Mesendoderm (in vitro differentiated cells): ENCODE measurements around the gene ZBTB7C.

Source experiments
- DNase-seq: peaks from one replicate; pipeline ENCODE4 v3.0.0; 2013
- H2AK5ac ChIP-seq: 2 replicates; pipeline ENCODE4 v1.6.1; 2013; ENCODE audit warnings: low read length, inconsistent platforms
- H2BK120ac ChIP-seq: 2 replicates; pipeline ENCODE4 v1.6.1; 2013; ENCODE audit warnings: low read depth, mild to moderate bottlenecking, low read length, moderate library complexity, mixed read lengths
- H2BK15ac ChIP-seq: replicated peaks from 2 replicates; pipeline ENCODE4 v1.6.1; 2013; ENCODE audit warnings: low read depth, mild to moderate bottlenecking, moderate library complexity
- H2BK5ac ChIP-seq: 2 replicates; pipeline ENCODE4 v1.6.1; 2013; ENCODE audit warnings: low read length, inconsistent platforms
- H3K18ac ChIP-seq: 2 replicates; pipeline ENCODE4 v1.6.1; 2013; ENCODE audit warnings: mild to moderate bottlenecking, low read length, mixed read lengths
- H3K23ac ChIP-seq: one replicate; pipeline ENCODE4 v1.6.1; 2013; ENCODE audit warnings: low read length
- H3K27ac ChIP-seq: 2 replicates; pipeline ENCODE4 v1.5.1; 2013; ENCODE audit warnings: low read depth, mild to moderate bottlenecking, inconsistent platforms, low read length, moderate library complexity
- H3K27me3 ChIP-seq: 2 replicates; pipeline ENCODE4 v1.6.1; 2013; ENCODE audit warnings: low read length, control low read depth, mild to moderate bottlenecking, inconsistent platforms; ENCODE audit not compliant: insufficient read depth, poor library complexity
- H3K36me3 ChIP-seq: 2 replicates; pipeline ENCODE4 v1.6.1; 2013; ENCODE audit warnings: low read length, inconsistent platforms; ENCODE audit not compliant: control insufficient read depth, insufficient read depth
- H3K4ac ChIP-seq: one replicate; pipeline ENCODE4 v1.6.1; 2013; ENCODE audit warnings: low read depth, mild to moderate bottlenecking, low read length, moderate library complexity
- H3K4me1 ChIP-seq: 2 replicates; pipeline ENCODE4 v1.6.1; 2013; ENCODE audit warnings: low read depth, low read length, inconsistent platforms; ENCODE audit not compliant: control insufficient read depth
- H3K4me2 ChIP-seq: 2 replicates; pipeline ENCODE4 v1.6.1; 2013; ENCODE audit warnings: low read length
- H3K4me3 ChIP-seq: 2 replicates; pipeline ENCODE4 v1.5.1; 2013; ENCODE audit warnings: mild to moderate bottlenecking, low read length
- H3K56ac ChIP-seq: one replicate; pipeline ENCODE4 v1.6.1; 2013; ENCODE audit warnings: low read length
- H3K79me1 ChIP-seq: 2 replicates; pipeline ENCODE4 v1.6.1; 2013; ENCODE audit warnings: low read length, inconsistent platforms
- H3K79me2 ChIP-seq: 2 replicates; pipeline ENCODE4 v1.6.1; 2013; ENCODE audit warnings: mild to moderate bottlenecking, low read length; ENCODE audit not compliant: control insufficient read depth, insufficient read depth
- H3K9ac ChIP-seq: 2 replicates; pipeline ENCODE4 v1.6.1; 2013; ENCODE audit warnings: low read length, inconsistent platforms
- H4K5ac ChIP-seq: one replicate; pipeline ENCODE4 v1.6.1; 2013; ENCODE audit warnings: low read length
- H4K8ac ChIP-seq: one replicate; pipeline ENCODE4 v1.6.1; 2013; ENCODE audit warnings: low read depth, mild to moderate bottlenecking, control low read depth, low read length, moderate library complexity
- WGBS: extraction: QIAGEN DNeasy Blood & Tissue Kit; methylation state at CpG from one replicate; pipeline ENCODE4 v1.1.7; 2013; ENCODE audit warnings: low lambda C conversion rate, missing lambda C conversion rate; ENCODE audit not compliant: insufficient coverage; ENCODE audit errors: extremely low coverage; 5-methylcytosine and 5-hydroxymethylcytosine counted together

Gene ZBTB7C

GRCh38 chr18:48397021-48397420 lies 12.2 kb downstream of the ZBTB7C start:
- Histone ChIP-seq H3K9ac (no peak overlapping the region), H4K5ac (no peak overlapping the region), H3K56ac (no peak overlapping the region), H2BK15ac (no peak overlapping the region), H3K4me3 (no peak overlapping the region), H3K27ac (no peak overlapping the region), H3K79me1 (no peaks in the 10 kb centered on the region), H3K4me2 (no peak overlapping the region), H3K23ac (no peak overlapping the region), H2BK120ac (no peak overlapping the region), H3K4me1 (peaks cover 3% of the 10 kb centered on the region), H3K18ac (no peak overlapping the region), H2BK5ac (no peak overlapping the region), H3K4ac (no peak overlapping the region), H4K8ac (no peak overlapping the region), H3K36me3 (no peaks in the 10 kb centered on the region), H3K79me2 (no peaks in the 10 kb centered on the region), H2AK5ac (no peak overlapping the region), H3K27me3 (no peaks in the 10 kb centered on the region)
- no peak for DNase-seq
- no CpG with 5 or more reads among the region's 4 CpGs for WGBS

GRCh38 chr18:48396561-48396960 lies 12.6 kb downstream of the ZBTB7C start:
- H3K79me1 ChIP-seq: no peaks in the 10 kb centered on the region
- no peaks in the 10 kb centered on the region for H3K79me2 ChIP-seq
- no peak overlapping the region for H3K23ac ChIP-seq
- H4K5ac ChIP-seq: no peak overlapping the region
- no peak overlapping the region for H2BK120ac ChIP-seq
- no peak overlapping the region for H2BK5ac ChIP-seq
- H3K4me1 ChIP-seq: peaks cover 3% of the 10 kb centered on the region
- H2AK5ac ChIP-seq: no peak overlapping the region
- no peak for DNase-seq
- no peak overlapping the region for H3K4me3 ChIP-seq
- no peak overlapping the region for H3K4ac ChIP-seq
- no peak overlapping the region for H3K18ac ChIP-seq
- H4K8ac ChIP-seq: no peak overlapping the region
- no peak overlapping the region for H3K9ac ChIP-seq
- H3K56ac ChIP-seq: no peak overlapping the region
- no peak overlapping the region for H3K27ac ChIP-seq
- H3K36me3 ChIP-seq: no peaks in the 10 kb centered on the region
- no peak overlapping the region for H2BK15ac ChIP-seq
- H3K4me2 ChIP-seq: no peak overlapping the region
- WGBS: no CpG with 5 or more reads among the region's 5 CpGs
- no peaks in the 10 kb centered on the region for H3K27me3 ChIP-seq

- no CpG with 5 or more reads among the region's 1 CpG for WGBS
- H4K5ac ChIP-seq: no peak overlapping the region
- H3K18ac ChIP-seq: no peak overlapping the region
- H3K27me3 ChIP-seq: no peaks in the 10 kb centered on the region
- H3K4me3 ChIP-seq: no peak overlapping the region
- no peak overlapping the region for H3K4me2 ChIP-seq
- no peak overlapping the region for H3K4ac ChIP-seq
- H4K8ac ChIP-seq: no peak overlapping the region
- H3K56ac ChIP-seq: no peak overlapping the region
- no peaks in the 10 kb centered on the region for H3K36me3 ChIP-seq
- no peak overlapping the region for H3K9ac ChIP-seq
- peaks cover 3% of the 10 kb centered on the region for H3K4me1 ChIP-seq
- peak overlapping the region; percentile 15 for H2BK120ac ChIP-seq
- H3K23ac ChIP-seq: no peak overlapping the region
- H3K79me1 ChIP-seq: no peaks in the 10 kb centered on the region
- no peak overlapping the region for H2AK5ac ChIP-seq
- H2BK15ac ChIP-seq: no peak overlapping the region
- H2BK5ac ChIP-seq: no peak overlapping the region
- no peak overlapping the region for H3K27ac ChIP-seq
- H3K79me2 ChIP-seq: no peaks in the 10 kb centered on the region
- no peak for DNase-seq
These were observed 13.5 kb downstream of the ZBTB7C start for GRCh38 chr18:48395646-48396045.

- H3K56ac ChIP-seq: no peak overlapping the region
- H3K4me1 ChIP-seq: peaks cover 3% of the 10 kb centered on the region
- no peak overlapping the region for H4K5ac ChIP-seq
- H3K79me2 ChIP-seq: no peaks in the 10 kb centered on the region
- no peak overlapping the region for H3K4me3 ChIP-seq
- no peak overlapping the region for H2BK120ac ChIP-seq
- DNase-seq: no peak
- H3K23ac ChIP-seq: no peak overlapping the region
- no peaks in the 10 kb centered on the region for H3K36me3 ChIP-seq
- H2BK5ac ChIP-seq: no peak overlapping the region
- no peak overlapping the region for H3K4me2 ChIP-seq
- no peak overlapping the region for H2BK15ac ChIP-seq
- H4K8ac ChIP-seq: no peak overlapping the region
- no peak overlapping the region for H3K4ac ChIP-seq
- H3K79me1 ChIP-seq: no peaks in the 10 kb centered on the region
- H2AK5ac ChIP-seq: no peak overlapping the region
- H3K9ac ChIP-seq: no peak overlapping the region
- no CpG with 5 or more reads among the region's 5 CpGs for WGBS
- H3K27me3 ChIP-seq: no peaks in the 10 kb centered on the region
- H3K18ac ChIP-seq: no peak overlapping the region
- H3K27ac ChIP-seq: no peak overlapping the region
These were observed 15.0 kb downstream of the ZBTB7C start for GRCh38 chr18:48394176-48394575.

- Histone ChIP-seq H2BK120ac (no peak overlapping the region), H3K23ac (no peak overlapping the region), H3K79me2 (no peaks in the 10 kb centered on the region), H3K4ac (no peak overlapping the region), H3K4me2 (no peak overlapping the region), H3K9ac (no peak overlapping the region), H2BK5ac (no peak overlapping the region), H2AK5ac (no peak overlapping the region), H3K79me1 (no peaks in the 10 kb centered on the region), H3K27ac (no peak overlapping the region), H3K56ac (no peak overlapping the region), H3K18ac (no peak overlapping the region), H4K8ac (no peak overlapping the region), H3K27me3 (no peaks in the 10 kb centered on the region), H4K5ac (no peak overlapping the region), H2BK15ac (no peak overlapping the region), H3K4me1 (peaks cover 3% of the 10 kb centered on the region), H3K4me3 (no peak overlapping the region), H3K36me3 (no peaks in the 10 kb centered on the region)
- WGBS: no CpG with 5 or more reads among the region's 1 CpG
- DNase-seq: no peak
These were observed 15.4 kb downstream of the ZBTB7C start for GRCh38 chr18:48393776-48394175.

- H3K4me3 ChIP-seq: no peak overlapping the region
- H3K27ac ChIP-seq: no peak overlapping the region
- no peak overlapping the region for H3K18ac ChIP-seq
- H4K8ac ChIP-seq: no peak overlapping the region
- peaks cover under 1% of the 10 kb centered on the region for H3K4me1 ChIP-seq
- no peak overlapping the region for H3K4ac ChIP-seq
- no peaks in the 10 kb centered on the region for H3K79me1 ChIP-seq
- no peak for DNase-seq
- no peak overlapping the region for H4K5ac ChIP-seq
- H3K56ac ChIP-seq: no peak overlapping the region
- H2BK120ac ChIP-seq: no peak overlapping the region
- H3K79me2 ChIP-seq: no peaks in the 10 kb centered on the region
- H3K23ac ChIP-seq: no peak overlapping the region
- no peaks in the 10 kb centered on the region for H3K36me3 ChIP-seq
- WGBS: no CpG with 5 or more reads among the region's 5 CpGs
- no peak overlapping the region for H3K4me2 ChIP-seq
- H2BK5ac ChIP-seq: no peak overlapping the region
- no peak overlapping the region for H3K9ac ChIP-seq
- H2BK15ac ChIP-seq: no peak overlapping the region
- H3K27me3 ChIP-seq: no peaks in the 10 kb centered on the region
- no peak overlapping the region for H2AK5ac ChIP-seq
These were observed 16.0 kb downstream of the ZBTB7C start for GRCh38 chr18:48393170-48393569.
